Vagina (tissue), 2 donors: ENCODE measurements around the gene ARHGAP21. TPM values are rescaled to one million over a fixed set of nuclear protein-coding genes. Genes with fewer than 3 reads are reported as not detected.

Source experiments
- DNase-seq, 2 donors: peaks; one replicate each; pipeline ENCODE4 v3.0.0-alpha.2; 2017; ENCODE audit errors: extremely low spot score in 2 of 2
- H3K27ac ChIP-seq: fragments of 200-600 bp; sonication (generic); one replicate; pipeline ENCODE4 v1.5.1; 2019
- H3K27me3 ChIP-seq: fragments of 200-600 bp; sonication (generic); one replicate; pipeline ENCODE4 v1.5.1; 2019
- H3K36me3 ChIP-seq, 2 donors: fragments of 200-600 bp; sonication (generic); one replicate each; pipeline ENCODE4 v1.5.1; 2017 to 2019
- H3K4me1 ChIP-seq: fragments of 200-600 bp; sonication (generic); one replicate; pipeline ENCODE4 v1.5.1; 2019
- H3K4me3 ChIP-seq, 2 donors: fragments of 200-600 bp; sonication (generic); 1 replicate in 1 of 2; 2 replicates in 1 of 2; pipeline ENCODE4 v1.5.1; 2016 to 2019
- H3K9me3 ChIP-seq: fragments of 200-600 bp; sonication (generic); one replicate; pipeline ENCODE4 v1.5.1; 2019
- CTCF ChIP-seq, 3 experiments: fragments of 450-650 bp in 2 of 3; fragments of 200-600 bp in 1 of 3; sonication (generic) in 1 of 3; IDR thresholded peaks; one replicate each; pipeline ENCODE4 v1.5.1; 2017 to 2019; ENCODE audit warnings: antibody characterized with exemption in 3 of 3, mild to moderate bottlenecking in 2 of 3, moderate library complexity in 2 of 3
- POLR2A ChIP-seq, 2 donors: fragments of 450-650 bp; IDR thresholded peaks; one replicate each; pipeline ENCODE4 v1.6.1; 2017; ENCODE audit warnings: antibody characterized with exemption in 2 of 2, mild to moderate bottlenecking in 2 of 2, moderate library complexity in 2 of 2
- POLR2AphosphoS5 ChIP-seq, 2 donors: sonication (generic); formaldehyde crosslinking; IDR thresholded peaks; one replicate each; pipeline ENCODE4 v1.9.0; 2017; ENCODE audit warnings: antibody characterized with exemption in 2 of 2, mild to moderate bottlenecking in 2 of 2, low read depth in 1 of 2; ENCODE audit not compliant: insufficient read depth in 1 of 2
- intact Hi-C: fragments of 100-400 bp; cut with DNase I; formaldehyde crosslinking; loops from one replicate; pipeline ENCODE4 v1.15.1; 2023
- total RNA-seq: library from RNA; depleted of rRNA; stranded (reverse); fragments of >200 nt; gene quantifications from one replicate; pipeline ENCODE4 v1.2.3, GENCODE V29; 2016

Gene ARHGAP21
- total RNA-seq, 1 donor from 2014 or later: 43.0 TPM

- Histone ChIP-seq H3K27me3 (no peaks in the 10 kb centered on the region), H3K4me3 (no peak overlapping the region), H3K27ac (no peak overlapping the region), H3K36me3 (no peaks in the 10 kb centered on the region), H3K4me1 (peaks cover 37% of the 10 kb centered on the region), H3K9me3 (no peaks in the 10 kb centered on the region)
- TF ChIP-seq POLR2AphosphoS5 (IDR thresholded peaks at IDR 0.05; ENCODE audit: insufficient read depth in 1 of 2, low read depth in 1 of 2) (no peak), POLR2A (IDR thresholded peaks at IDR 0.05) (no peak), CTCF (IDR thresholded peaks at IDR 0.05) (no peak)
- DNase-seq: no peak
- intact Hi-C loops: no loop called here
Observed at GRCh38 chr10:24700948-24701347, 22.7 kb downstream of the ARHGAP21 start.

DNA sequence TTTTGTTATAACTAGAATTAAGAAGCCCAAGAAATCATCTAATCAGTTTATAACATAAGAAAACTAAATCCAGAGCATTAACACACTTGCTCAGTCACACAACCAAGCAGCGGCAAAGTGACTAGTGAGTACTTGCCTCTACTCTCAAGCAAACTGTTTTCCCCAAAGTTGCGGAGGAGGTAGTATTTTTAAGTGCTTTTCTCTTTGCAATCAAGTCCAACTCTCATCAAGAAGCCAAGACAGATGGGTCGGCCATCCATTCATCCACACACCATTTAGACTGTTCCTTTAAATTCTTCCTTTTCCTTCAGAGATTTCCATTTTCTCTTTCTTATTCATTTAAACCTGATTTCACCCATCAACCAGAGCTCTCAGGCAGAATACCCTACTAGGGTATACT lies 25.4 kb downstream of the ARHGAP21 start:
- Histone ChIP-seq H3K9me3 (no peaks in the 10 kb centered on the region), H3K27ac (no peak overlapping the region), H3K27me3 (no peaks in the 10 kb centered on the region), H3K4me3 (no peak overlapping the region), H3K4me1 (peaks cover 27% of the 10 kb centered on the region), H3K36me3 (no peaks in the 10 kb centered on the region)
- no peak for TF ChIP-seq CTCF (IDR thresholded peaks at IDR 0.05)
- no peak for TF ChIP-seq POLR2A (IDR thresholded peaks at IDR 0.05)
- no peak for TF ChIP-seq POLR2AphosphoS5 (IDR thresholded peaks at IDR 0.05; ENCODE audit: insufficient read depth in 1 of 2, low read depth in 1 of 2)
- DNase-seq: no peak
- intact Hi-C loops: no loop called here

DNA sequence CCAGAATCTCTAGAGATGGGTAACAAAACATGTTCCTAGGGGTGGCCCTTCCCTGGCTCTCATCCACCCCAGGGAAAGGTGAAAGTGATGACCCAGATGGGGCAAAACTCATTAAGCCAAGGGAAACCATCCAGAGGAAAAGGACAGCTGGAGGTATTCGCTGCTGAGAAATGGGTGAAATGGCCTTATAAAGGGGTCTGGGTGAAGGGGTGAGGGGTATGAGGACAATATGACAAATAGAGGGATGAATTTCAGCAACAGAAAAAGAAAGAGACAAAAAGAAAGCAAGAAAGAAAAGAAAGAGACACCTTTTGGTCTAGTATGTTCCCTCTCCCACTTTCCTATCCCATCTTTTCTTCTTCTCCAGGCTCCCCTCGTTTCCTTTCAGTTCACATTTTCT lies 26.6 kb downstream of the ARHGAP21 start:
- no peak for TF ChIP-seq POLR2A (IDR thresholded peaks at IDR 0.05)
- no peak for TF ChIP-seq CTCF (IDR thresholded peaks at IDR 0.05)
- TF ChIP-seq POLR2AphosphoS5 (IDR thresholded peaks at IDR 0.05; ENCODE audit: insufficient read depth in 1 of 2, low read depth in 1 of 2): no peak
- Histone ChIP-seq H3K4me1 (peaks cover 27% of the 10 kb centered on the region), H3K9me3 (no peaks in the 10 kb centered on the region), H3K27ac (no peak overlapping the region), H3K27me3 (no peaks in the 10 kb centered on the region), H3K36me3 (no peaks in the 10 kb centered on the region), H3K4me3 (no peak overlapping the region)
- DNase-seq: no peak
- intact Hi-C loops: no loop called here

GRCh38 chr10:24695452-24695851 lies 28.2 kb downstream of the ARHGAP21 start:
- H3K9me3 ChIP-seq: no peaks in the 10 kb centered on the region
- H3K4me3 ChIP-seq: no peak overlapping the region
- DNase-seq: no peak
- no peak for TF ChIP-seq CTCF (IDR thresholded peaks at IDR 0.05)
- no peak for TF ChIP-seq POLR2AphosphoS5 (IDR thresholded peaks at IDR 0.05; ENCODE audit: insufficient read depth in 1 of 2, low read depth in 1 of 2)
- no peak for TF ChIP-seq POLR2A (IDR thresholded peaks at IDR 0.05)
- H3K27me3 ChIP-seq: no peaks in the 10 kb centered on the region
- intact Hi-C loops: no loop called here
- no peaks in the 10 kb centered on the region for H3K36me3 ChIP-seq
- no peak overlapping the region for H3K27ac ChIP-seq
- peaks cover 27% of the 10 kb centered on the region for H3K4me1 ChIP-seq

- DNase-seq: no peak
- no peak overlapping the region for H3K4me3 ChIP-seq
- H3K27me3 ChIP-seq: no peaks in the 10 kb centered on the region
- no peak for TF ChIP-seq POLR2A (IDR thresholded peaks at IDR 0.05)
- H3K36me3 ChIP-seq: no peaks in the 10 kb centered on the region
- H3K27ac ChIP-seq: no peak overlapping the region
- intact Hi-C loops: no loop called here
- peaks cover 16% of the 10 kb centered on the region for H3K4me1 ChIP-seq
- no peaks in the 10 kb centered on the region for H3K9me3 ChIP-seq
Observed at GRCh38 chr10:24694086-24694485, 29.6 kb downstream of the ARHGAP21 start.
